B cell (primary cell): Measurements from ENCODE around the gene PPP1R12B. TPM values are rescaled to one million over a fixed set of nuclear protein-coding genes. Genes with fewer than 3 reads are reported as not detected.

Experiments used
- ATAC-seq: fragments of 200-7000 bp; cut with Tn5 transposase; one replicate; pipeline ENCODE4 v1.10.0; 2021; ENCODE audit warnings: low read depth, mild to moderate bottlenecking, moderate number of reproducible peaks, moderate library complexity
- CTCF ChIA-PET: fragments of 350-600 bp; sonication (Branson Sonifier 250); formaldehyde crosslinking; loops from one replicate; lab custom pipeline; 2021; ENCODE audit warnings: antibody characterized with exemption, inconsistent platforms; lab: Charles Lee
- POLR2A ChIA-PET: fragments of 350-600 bp; sonication (Branson Sonifier 250); formaldehyde crosslinking; loops from one replicate; lab custom pipeline; 2021; ENCODE audit warnings: antibody characterized with exemption; lab: Charles Lee
- DNase-seq: peaks from one replicate; pipeline ENCODE4 v3.0.0; 2013
- H2AFZ ChIP-seq: 2 replicates; pipeline ENCODE4 v1.6.1; 2012; ENCODE audit warnings: mild to moderate bottlenecking, low read depth, low read length; ENCODE audit not compliant: insufficient read depth, poor library complexity, severe bottlenecking
- H3K27ac ChIP-seq, 2 donors: 1 replicate in 1 of 2; 2 replicates in 1 of 2; pipeline ENCODE4 v1.5.1; 2012 to 2013; ENCODE audit warnings: low read length in 2 of 2, mild to moderate bottlenecking in 2 of 2, moderate library complexity in 1 of 2
- H3K27me3 ChIP-seq, 4 experiments: fragments of 200-600 bp in 1 of 4; sonication (generic) in 1 of 4; replicated peaks in 1 of 4; 1 replicate in 2 of 4; 2 replicates in 2 of 4; pipeline versions ENCODE4 v1.6.1 to v1.7.0; 2013 to 2016; ENCODE audit warnings: low read length in 3 of 4, mild to moderate bottlenecking in 2 of 4, mixed read lengths in 1 of 4, moderate library complexity in 1 of 4; ENCODE audit not compliant: insufficient read depth in 4 of 4, control insufficient read depth in 3 of 4; ENCODE audit errors: control extremely low read depth in 1 of 4
- H3K36me3 ChIP-seq, 2 experiments: replicated peaks in 1 of 2; 1 replicate in 1 of 2; 2 replicates in 1 of 2; pipeline versions ENCODE4 v1.6.1 to v1.7.1; 2013; ENCODE audit warnings: low read length in 1 of 2; ENCODE audit not compliant: insufficient read depth in 2 of 2, control insufficient read depth in 1 of 2; ENCODE audit errors: control extremely low read depth in 1 of 2, extremely low read depth in 1 of 2
- H3K4me1 ChIP-seq, 2 donors: fragments of 200-600 bp in 1 of 2; sonication (generic) in 1 of 2; 1 replicate in 1 of 2; 2 replicates in 1 of 2; pipeline versions ENCODE4 v1.5.1 to v1.6.1; 2013 to 2017; ENCODE audit warnings: low read length in 2 of 2; ENCODE audit not compliant: control insufficient read depth in 2 of 2, insufficient read depth in 2 of 2
- H3K4me2 ChIP-seq: replicated peaks from 2 replicates; pipeline ENCODE3; 2012; ENCODE audit warnings: mild to moderate bottlenecking, low read depth, low read length; ENCODE audit not compliant: poor library complexity, severe bottlenecking
- H3K4me3 ChIP-seq, 5 experiments: fragments of 200-600 bp in 1 of 5; sonication (generic) in 1 of 5; 1 replicate in 3 of 5; 2 replicates in 2 of 5; pipeline versions ENCODE4 v1.5.1 to v1.7.0; 2011 to 2016; ENCODE audit warnings: low read length in 4 of 5, mild to moderate bottlenecking in 4 of 5, low read depth in 2 of 5, control low read depth in 1 of 5, moderate library complexity in 1 of 5; ENCODE audit not compliant: insufficient read depth in 1 of 5; ENCODE audit errors: control extremely low read depth in 1 of 5, extremely low read depth in 1 of 5
- H3K79me2 ChIP-seq: fragments of 200-600 bp; sonication (generic); one replicate; pipeline ENCODE4 v1.6.0; 2016; ENCODE audit warnings: low read length; ENCODE audit not compliant: control insufficient read depth, insufficient read depth
- H3K9ac ChIP-seq: fragments of 200-600 bp; sonication (generic); 2 replicates; pipeline ENCODE4 v1.6.1; 2017; ENCODE audit warnings: mild to moderate bottlenecking, low read length, moderate library complexity
- H3K9me3 ChIP-seq, 3 donors: one replicate each; pipeline versions ENCODE4 v1.6.1 to v1.7.1; 2013; ENCODE audit warnings: low read length in 2 of 3; ENCODE audit not compliant: control insufficient read depth in 2 of 3, insufficient read depth in 1 of 3; ENCODE audit errors: control extremely low read depth in 1 of 3
- H4K20me1 ChIP-seq: 2 replicates; pipeline ENCODE4 v1.6.0; 2012; ENCODE audit warnings: mild to moderate bottlenecking, low read length; ENCODE audit not compliant: insufficient read depth, control insufficient read depth, poor library complexity, severe bottlenecking
- H3K27ac Mint-ChIP-seq: one replicate; pipeline ENCODE4 v1.8.0; 2021; ENCODE audit warnings: mixed read lengths
- H3K27me3 Mint-ChIP-seq: one replicate; pipeline ENCODE4 v1.8.0; 2021; ENCODE audit warnings: mixed read lengths
- H3K4me1 Mint-ChIP-seq: one replicate; pipeline ENCODE4 v1.8.0; 2021; ENCODE audit warnings: mixed read lengths
- H3K4me3 Mint-ChIP-seq: one replicate; pipeline ENCODE4 v1.8.0; 2021; ENCODE audit warnings: mixed read lengths
- H3K9me3 Mint-ChIP-seq: one replicate; pipeline ENCODE4 v1.8.0; 2022; ENCODE audit warnings: mixed read lengths; ENCODE audit not compliant: insufficient read depth
- EZH2 ChIP-seq: IDR thresholded peaks from 2 replicates; pipeline ENCODE4 v1.6.1; 2012; ENCODE audit warnings: borderline replicate concordance, low read depth, mild to moderate bottlenecking, moderate library complexity, low read length; ENCODE audit not compliant: insufficient read depth, poor library complexity, severe bottlenecking
- WGBS: methylation state at CpG from one replicate; pipeline ENCODE4 v1.1.5; 2013; ENCODE audit warnings: missing lambda C conversion rate; ENCODE audit not compliant: insufficient coverage; 5-methylcytosine and 5-hydroxymethylcytosine counted together
- intact Hi-C: fragments of 100-400 bp; cut with micrococcal nuclease; formaldehyde crosslinking; loops from one replicate; pipeline ENCODE4 v1.10.0; 2022
- polyA plus RNA-seq: library from polyadenylated mRNA; depleted of rRNA; stranded (reverse); fragments of >200 nt; gene quantifications from 2 replicates; pipeline ENCODE4 v1.2.3, GENCODE V29; 2012
- total RNA-seq, 2 donors: library from RNA; stranded (reverse); fragments of 120-200 nt in 1 of 2; gene quantifications; 1 replicate in 1 of 2; 2 replicates in 1 of 2; pipeline versions ENCODE4 v1.2.3 to v1.2.4, GENCODE V29; 2013 to 2022
- TF ChIP-seq, protein P1 (sequence below): fragments of 200-600 bp; IDR thresholded peaks from one replicate; pipeline ENCODE4 v1.8.0; 2022; ENCODE audit warnings: antibody characterized with exemption, mild to moderate bottlenecking

The PPP1R12B gene
- total and polyA plus RNA-seq, 2 donors (not counting 1 experiment from before 2014, with no cell fraction given): 7.1 to 49.6 TPM

- no peak overlapping the region for H3K4me3 Mint-ChIP-seq
- no peaks in the 10 kb centered on the region for H3K4me1 ChIP-seq
- H3K9me3 ChIP-seq: no peaks in the 10 kb centered on the region
- TF ChIP-seq, protein P1, sequence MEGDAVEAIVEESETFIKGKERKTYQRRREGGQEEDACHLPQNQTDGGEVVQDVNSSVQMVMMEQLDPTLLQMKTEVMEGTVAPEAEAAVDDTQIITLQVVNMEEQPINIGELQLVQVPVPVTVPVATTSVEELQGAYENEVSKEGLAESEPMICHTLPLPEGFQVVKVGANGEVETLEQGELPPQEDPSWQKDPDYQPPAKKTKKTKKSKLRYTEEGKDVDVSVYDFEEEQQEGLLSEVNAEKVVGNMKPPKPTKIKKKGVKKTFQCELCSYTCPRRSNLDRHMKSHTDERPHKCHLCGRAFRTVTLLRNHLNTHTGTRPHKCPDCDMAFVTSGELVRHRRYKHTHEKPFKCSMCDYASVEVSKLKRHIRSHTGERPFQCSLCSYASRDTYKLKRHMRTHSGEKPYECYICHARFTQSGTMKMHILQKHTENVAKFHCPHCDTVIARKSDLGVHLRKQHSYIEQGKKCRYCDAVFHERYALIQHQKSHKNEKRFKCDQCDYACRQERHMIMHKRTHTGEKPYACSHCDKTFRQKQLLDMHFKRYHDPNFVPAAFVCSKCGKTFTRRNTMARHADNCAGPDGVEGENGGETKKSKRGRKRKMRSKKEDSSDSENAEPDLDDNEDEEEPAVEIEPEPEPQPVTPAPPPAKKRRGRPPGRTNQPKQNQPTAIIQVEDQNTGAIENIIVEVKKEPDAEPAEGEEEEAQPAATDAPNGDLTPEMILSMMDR: no peak
- TF ChIP-seq EZH2: no peak
- H3K36me3 ChIP-seq: no peaks in the 10 kb centered on the region
- POLR2A ChIA-PET: no interaction called here
- H3K4me1 Mint-ChIP-seq: no peaks in the 10 kb centered on the region
- peaks cover 0 to 7% (median 0%) of the 10 kb centered on the region in 4 experiments for H3K27me3 ChIP-seq
- 60% methylated on average over 2 of the region's 4 CpGs for WGBS
- H4K20me1 ChIP-seq: no peaks in the 10 kb centered on the region
- no peaks in the 10 kb centered on the region for H3K27me3 Mint-ChIP-seq
- no peak for DNase-seq
- intact Hi-C loops: no loop called here
- H3K4me2 ChIP-seq: no peak overlapping the region
- ATAC-seq: no peak
- H3K9ac ChIP-seq: no peak overlapping the region
- no peaks in the 10 kb centered on the region for H3K79me2 ChIP-seq
- H3K27ac ChIP-seq: no peak overlapping the region
- no peak overlapping the region for H2AFZ ChIP-seq
- no peaks in the 10 kb centered on the region for H3K9me3 Mint-ChIP-seq
- CTCF ChIA-PET: interaction anchor here (0.9 kb wide), 1 partner anchor 10 kb away, joined by 3 read pairs; no protein-coding TSS in a partner anchor
- no peak overlapping the region for H3K27ac Mint-ChIP-seq
- H3K4me3 ChIP-seq: no peak overlapping the region
Observed at GRCh38 chr1:202323731-202324130, 24.8 kb upstream of the PPP1R12B start.

DNA sequence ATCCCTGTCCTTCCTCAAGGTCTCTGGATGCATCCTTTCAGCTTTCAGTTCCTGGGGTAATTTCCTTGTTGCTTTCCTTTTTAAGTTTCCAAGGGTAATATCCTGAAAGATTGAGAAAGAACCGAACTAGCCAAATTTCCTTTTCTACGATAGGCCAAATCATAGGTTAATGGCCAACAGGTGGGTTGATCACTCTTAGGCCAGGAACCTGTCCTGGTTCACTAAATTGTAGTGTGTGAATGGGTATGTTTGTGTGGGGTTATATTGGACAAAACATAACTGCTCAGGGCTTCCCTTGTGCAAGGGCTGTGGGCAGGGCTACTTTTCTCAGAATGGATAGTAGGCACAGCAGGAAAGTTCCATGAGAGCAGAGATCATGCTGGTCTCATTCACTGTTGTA, 23.9 kb upstream of the PPP1R12B start:
- Mint-ChIP-seq H3K27ac (no peak overlapping the region), H3K4me1 (no peaks in the 10 kb centered on the region), H3K4me3 (no peak overlapping the region), H3K27me3 (no peaks in the 10 kb centered on the region), H3K9me3 (no peaks in the 10 kb centered on the region)
- Histone ChIP-seq H3K4me1 (no peaks in the 10 kb centered on the region), H3K27ac (no peak overlapping the region), H3K9ac (no peak overlapping the region), H3K79me2 (no peaks in the 10 kb centered on the region), H4K20me1 (no peaks in the 10 kb centered on the region), H3K36me3 (no peaks in the 10 kb centered on the region), H3K9me3 (no peaks in the 10 kb centered on the region), H3K4me2 (no peak overlapping the region), H3K27me3 (peaks cover 0 to 7% (median 0%) of the 10 kb centered on the region in 4 experiments), H3K4me3 (no peak overlapping the region), H2AFZ (no peak overlapping the region)
- TF ChIP-seq, protein P1: no peak
- TF ChIP-seq EZH2: no peak
- intact Hi-C loops: no loop called here
- CTCF ChIA-PET: interaction anchor here (0.7 kb wide), 1 partner anchor 9 kb away, joined by 3 read pairs; no protein-coding TSS in a partner anchor
- ATAC-seq (no peak), DNase-seq (no peak)
- 100% methylated on average over 2 of the region's 2 CpGs for WGBS
- POLR2A ChIA-PET: no interaction called here
